ENCODE data around the gene ANOS1.

The ANOS1 gene

GRCh38 chrX:8586953-8587352 lies 145.0 kb downstream of the ANOS1 start:
- Histone ChIP-seq H3K9ac (ENCODE audit: low read depth, low read length) (no peak overlapping the region), H4K20me1 (ENCODE audit: insufficient read depth, low read length) (no peaks in the 10 kb centered on the region), H3K27me3 (ENCODE audit: insufficient read depth, low read length, poor library complexity) (no peaks in the 10 kb centered on the region), H3K79me2 (ENCODE audit: insufficient read depth, low read length) (no peaks in the 10 kb centered on the region), H3K9me3 (ENCODE audit: insufficient read depth, low read length, severe bottlenecking) (no peaks in the 10 kb centered on the region), H3K4me1 (ENCODE audit: insufficient read depth, low read length) (no peaks in the 10 kb centered on the region), H3K4me3 (ENCODE audit: low read depth in 1 of 2, low read length in 2 of 2) (no peak overlapping the region), H3K27ac (ENCODE audit: low read length) (no peak overlapping the region), H3K4me2 (ENCODE audit: insufficient read depth, low read length) (no peak overlapping the region), H3K36me3 (ENCODE audit: insufficient read depth, low read length) (no peaks in the 10 kb centered on the region), H2AFZ (ENCODE audit: low read depth, low read length) (no peak overlapping the region)
- ATAC-seq (ENCODE audit: insufficient read depth, low read depth) (no peak), DNase-seq (no peak)
- TF ChIP-seq CTCF (IDR thresholded peaks at IDR 0.05; ENCODE audit: borderline replicate concordance, extremely low read depth, low read length, poor library complexity, severe bottlenecking), result no peak
- no peak for TF ChIP-seq EZH2 (IDR thresholded peaks at IDR 0.05; ENCODE audit: borderline replicate concordance, low read depth, low read length, severe bottlenecking)

GRCh38 chrX:8579602-8580001 lies 152.3 kb downstream of the ANOS1 start:
- no peaks in the 10 kb centered on the region for H3K79me2 ChIP-seq (ENCODE audit: insufficient read depth, low read length)
- no peaks in the 10 kb centered on the region for H3K4me1 ChIP-seq (ENCODE audit: insufficient read depth, low read length)
- no peaks in the 10 kb centered on the region for H3K36me3 ChIP-seq (ENCODE audit: insufficient read depth, low read length)
- no peak overlapping the region for H3K27ac ChIP-seq (ENCODE audit: low read length)
- ATAC-seq (ENCODE audit: insufficient read depth, low read depth) (no peak), DNase-seq (no peak)
- H3K4me3 ChIP-seq (ENCODE audit: low read depth in 1 of 2, low read length in 2 of 2), result no peak overlapping the region
- TF ChIP-seq CTCF (IDR thresholded peaks at IDR 0.05; ENCODE audit: borderline replicate concordance, extremely low read depth, low read length, poor library complexity, severe bottlenecking), result no peak
- TF ChIP-seq EZH2 (IDR thresholded peaks at IDR 0.05; ENCODE audit: borderline replicate concordance, low read depth, low read length, severe bottlenecking), result no peak
- no peak overlapping the region for H3K4me2 ChIP-seq (ENCODE audit: insufficient read depth, low read length)
- no peaks in the 10 kb centered on the region for H3K9me3 ChIP-seq (ENCODE audit: insufficient read depth, low read length, severe bottlenecking)
- H2AFZ ChIP-seq (ENCODE audit: low read depth, low read length), result no peak overlapping the region
- no peaks in the 10 kb centered on the region for H3K27me3 ChIP-seq (ENCODE audit: insufficient read depth, low read length, poor library complexity)
- H3K9ac ChIP-seq (ENCODE audit: low read depth, low read length), result no peak overlapping the region
- no peaks in the 10 kb centered on the region for H4K20me1 ChIP-seq (ENCODE audit: insufficient read depth, low read length)

- H3K9me3 ChIP-seq (ENCODE audit: insufficient read depth, low read length, severe bottlenecking), result no peaks in the 10 kb centered on the region
- H3K36me3 ChIP-seq (ENCODE audit: insufficient read depth, low read length), result no peaks in the 10 kb centered on the region
- H3K4me3 ChIP-seq (ENCODE audit: low read depth in 1 of 2, low read length in 2 of 2), result no peak overlapping the region
- no peaks in the 10 kb centered on the region for H3K79me2 ChIP-seq (ENCODE audit: insufficient read depth, low read length)
- ATAC-seq (ENCODE audit: insufficient read depth, low read depth) (no peak), DNase-seq (no peak)
- no peaks in the 10 kb centered on the region for H3K27me3 ChIP-seq (ENCODE audit: insufficient read depth, low read length, poor library complexity)
- H3K4me1 ChIP-seq (ENCODE audit: insufficient read depth, low read length), result no peaks in the 10 kb centered on the region
- H3K27ac ChIP-seq (ENCODE audit: low read length), result no peak overlapping the region
- H3K4me2 ChIP-seq (ENCODE audit: insufficient read depth, low read length), result no peak overlapping the region
- TF ChIP-seq CTCF (IDR thresholded peaks at IDR 0.05; ENCODE audit: borderline replicate concordance, extremely low read depth, low read length, poor library complexity, severe bottlenecking) (no peak), EZH2 (IDR thresholded peaks at IDR 0.05; ENCODE audit: borderline replicate concordance, low read depth, low read length, severe bottlenecking) (no peak)
- no peak overlapping the region for H3K9ac ChIP-seq (ENCODE audit: low read depth, low read length)
- H2AFZ ChIP-seq (ENCODE audit: low read depth, low read length), result no peak overlapping the region
- H4K20me1 ChIP-seq (ENCODE audit: insufficient read depth, low read length), result no peaks in the 10 kb centered on the region
Measured at GRCh38 chrX:8576821-8577220, 155.1 kb downstream of the ANOS1 start.

- Histone ChIP-seq H3K4me2 (ENCODE audit: insufficient read depth, low read length) (no peak overlapping the region), H2AFZ (ENCODE audit: low read depth, low read length) (no peak overlapping the region), H3K27me3 (ENCODE audit: insufficient read depth, low read length, poor library complexity) (no peaks in the 10 kb centered on the region), H3K79me2 (ENCODE audit: insufficient read depth, low read length) (no peaks in the 10 kb centered on the region), H3K4me1 (ENCODE audit: insufficient read depth, low read length) (no peaks in the 10 kb centered on the region), H3K9ac (ENCODE audit: low read depth, low read length) (no peak overlapping the region), H4K20me1 (ENCODE audit: insufficient read depth, low read length) (no peaks in the 10 kb centered on the region), H3K27ac (ENCODE audit: low read length) (no peak overlapping the region), H3K36me3 (ENCODE audit: insufficient read depth, low read length) (no peaks in the 10 kb centered on the region), H3K4me3 (ENCODE audit: low read depth in 1 of 2, low read length in 2 of 2) (no peak overlapping the region), H3K9me3 (ENCODE audit: insufficient read depth, low read length, severe bottlenecking) (no peaks in the 10 kb centered on the region)
- ATAC-seq (ENCODE audit: insufficient read depth, low read depth) (no peak), DNase-seq (no peak)
- TF ChIP-seq CTCF (IDR thresholded peaks at IDR 0.05; ENCODE audit: borderline replicate concordance, extremely low read depth, low read length, poor library complexity, severe bottlenecking) (no peak), EZH2 (IDR thresholded peaks at IDR 0.05; ENCODE audit: borderline replicate concordance, low read depth, low read length, severe bottlenecking) (no peak)
Measured at GRCh38 chrX:8565729-8566128, 166.2 kb downstream of the ANOS1 start.

Measured in DND-41 (cell line).